NCI-H2107 treated with DMSO at 0.1 percent for 48 hours (cell line): ENCODE data around the gene GMPR2.
A peak's percentile ranks its signal among the peaks of the same experiment; 100 is the strongest.
"Not testable (repeated sequence)": the region's sequence is repeated elsewhere in the genome, so short reads cannot be mapped to it uniquely, and the experiment has no call there.

ENCODE experiments used
- DNase-seq: peaks from one replicate; lab custom pipeline; 2025; ENCODE audit not compliant: unreplicated experiment; lab: John Stamatoyannopoulos, UW

The GMPR2 gene

GRCh38 chr14:24228902-24229301 lies 3.8 kb upstream of the GMPR2 start:
- DNase-seq = no peak

GRCh38 chr14:24231263-24232120 lies 1.2 kb upstream of the GMPR2 start:
- no peak for DNase-seq

- peak; percentile 99 for DNase-seq
These were observed 546 bp upstream of the GMPR2 start, which contains the start of gene NEDD8 for GRCh38 chr14:24232121-24232644. TSS of gene NEDD8 (minus strand) at chr14:24232367. CDS start at chr14:24232267, 100 bp downstream.

GRCh38 chr14:24233538-24233866 lies 773 bp downstream of the GMPR2 start:
- DNase-seq = no peak

GRCh38 chr14:24234095-24235005 lies 1.6 kb downstream of the GMPR2 start:
- no peak for DNase-seq

GRCh38 chr14:24235804-24236688 lies 3.3 kb downstream of the GMPR2 start:
- no peak for DNase-seq

GRCh38 chr14:24236689-24237462 lies 4.1 kb downstream of the GMPR2 start:
- no peak for DNase-seq

- DNase-seq = no peak
These were observed 4.8 kb downstream of the GMPR2 start for GRCh38 chr14:24237463-24237955.

- DNase-seq = no peak
These were observed 5.4 kb downstream of the GMPR2 start for GRCh38 chr14:24238123-24238522.

GRCh38 chr14:24238527-24239037 lies 5.9 kb downstream of the GMPR2 start:
- DNase-seq = no peak

- DNase-seq = no peak
These were observed 7.6 kb downstream of the GMPR2 start for GRCh38 chr14:24240110-24240918.

- DNase-seq = peak; percentile 98
These were observed 9.2 kb downstream of the GMPR2 start for GRCh38 chr14:24241829-24242443.

GRCh38 chr14:24243336-24243836 lies 10.7 kb downstream of the GMPR2 start:
- no peak for DNase-seq

GRCh38 chr14:24245350-24245749 lies 12.6 kb downstream of the GMPR2 start:
- DNase-seq = not testable (repeated sequence)

- no peak for DNase-seq
These were observed 14.1 kb downstream of the GMPR2 start for GRCh38 chr14:24246765-24247212.

GRCh38 chr14:24247422-24247821 lies 14.7 kb downstream of the GMPR2 start:
- no peak for DNase-seq

- DNase-seq = no peak
These were observed 16.7 kb downstream of the GMPR2 start for GRCh38 chr14:24249230-24250021.
